ENCODE results near the gene OSTN.

OSTN gene

DNA sequence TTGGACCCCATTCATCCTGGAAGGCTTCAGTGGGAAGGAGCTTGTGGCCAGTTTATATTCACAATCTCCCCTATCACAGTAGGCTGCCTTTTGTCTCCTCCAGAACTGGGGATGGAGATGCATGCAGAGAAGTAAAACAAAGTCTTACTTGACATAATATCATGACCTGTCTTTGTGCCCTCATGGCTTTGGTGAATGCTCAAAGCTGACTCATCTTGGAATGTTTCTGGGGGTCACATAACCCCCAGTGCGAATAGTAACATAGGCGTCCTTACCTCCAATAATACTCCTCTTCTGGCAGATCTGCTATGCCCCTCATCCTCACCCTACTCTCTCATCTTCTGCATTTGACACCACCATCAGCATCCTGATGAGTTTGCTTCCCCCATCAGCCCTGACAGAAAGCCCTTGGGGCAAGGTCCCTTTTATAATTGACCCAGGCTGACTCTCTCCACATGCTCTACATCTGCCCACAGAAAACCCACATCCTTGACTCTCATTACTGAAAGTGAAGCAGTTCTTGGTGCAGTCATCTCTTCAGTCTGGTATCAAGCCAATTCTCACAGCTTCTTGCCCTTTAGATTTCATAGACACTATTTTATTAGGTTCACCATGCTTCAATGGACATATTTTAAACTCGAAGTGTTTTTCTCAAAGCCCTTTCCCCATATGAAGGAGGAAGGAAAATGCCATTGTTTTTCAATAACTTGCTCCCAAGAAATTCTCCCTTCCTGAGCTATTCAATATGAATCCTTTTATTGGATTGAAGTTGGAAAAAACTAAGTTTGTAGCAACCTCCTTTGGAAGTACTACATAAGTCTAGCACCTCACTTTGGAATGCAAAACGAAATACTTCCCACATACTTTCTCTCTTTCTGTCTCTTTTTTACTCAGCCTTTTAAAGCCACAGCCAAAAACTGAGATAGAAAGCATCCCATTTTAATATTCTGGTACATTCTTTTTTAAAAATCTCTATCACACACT lies 36.6 kb downstream of the OSTN start:
- no peak for DNase-seq

DNA sequence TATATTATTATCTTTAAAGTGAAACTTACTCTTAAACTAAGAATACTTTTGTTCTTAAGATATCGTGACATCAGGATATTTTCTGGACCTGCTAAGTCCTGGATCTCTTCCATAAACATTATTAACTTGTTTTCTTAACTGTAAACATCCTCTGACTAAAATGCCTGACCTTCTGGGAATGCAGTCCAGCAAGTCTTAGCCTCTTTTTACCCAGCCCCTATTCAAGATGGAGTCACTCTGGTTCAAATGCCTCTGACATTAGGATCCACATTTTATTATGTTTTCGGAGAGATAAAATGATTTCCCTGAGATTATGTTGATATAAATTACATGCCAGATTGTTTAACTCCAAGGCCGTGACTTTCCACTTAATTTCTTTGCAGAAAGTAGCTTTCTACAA lies 37.6 kb downstream of the OSTN start:
- DNase-seq: no peak

DNA sequence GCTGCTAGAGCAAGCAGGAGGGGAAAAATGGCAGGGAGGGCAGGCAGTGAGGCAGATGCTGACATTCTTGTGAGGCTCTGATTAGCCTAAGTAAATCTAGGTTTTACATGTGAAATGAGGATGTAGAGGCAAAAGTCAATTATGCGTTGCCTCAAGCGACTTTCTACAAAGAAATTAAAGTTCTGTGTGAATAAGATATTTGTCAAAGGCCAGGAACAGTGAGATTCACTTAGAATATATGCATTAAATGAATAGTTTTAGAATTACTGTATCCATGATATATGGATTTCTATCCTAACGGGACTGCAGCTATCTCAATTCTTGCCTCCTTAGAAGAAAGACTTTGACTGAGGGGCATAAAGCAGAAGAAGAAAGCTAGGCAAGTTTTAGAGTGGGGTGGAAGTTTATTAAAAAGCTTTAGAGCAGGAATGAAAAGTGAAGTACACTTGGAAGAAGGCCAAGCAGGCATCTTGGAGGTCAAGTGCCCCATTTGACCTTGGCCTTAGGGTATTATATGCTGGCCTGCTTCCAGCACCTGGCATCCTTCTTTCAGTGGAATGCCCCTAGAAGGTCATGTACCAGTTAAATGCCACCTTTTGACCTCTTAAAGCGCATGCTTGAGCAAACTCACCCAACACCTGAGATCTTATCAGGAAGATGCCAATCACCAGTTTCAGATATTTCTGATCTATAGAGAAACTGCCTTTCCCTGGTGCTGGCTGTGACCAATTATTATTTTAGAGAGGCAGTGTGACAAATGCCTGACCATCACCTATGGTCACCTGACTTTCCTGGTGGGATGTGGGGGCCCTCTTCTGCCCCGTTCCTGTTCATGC lies 38.2 kb downstream of the OSTN start:
- DNase-seq: no peak

DNA sequence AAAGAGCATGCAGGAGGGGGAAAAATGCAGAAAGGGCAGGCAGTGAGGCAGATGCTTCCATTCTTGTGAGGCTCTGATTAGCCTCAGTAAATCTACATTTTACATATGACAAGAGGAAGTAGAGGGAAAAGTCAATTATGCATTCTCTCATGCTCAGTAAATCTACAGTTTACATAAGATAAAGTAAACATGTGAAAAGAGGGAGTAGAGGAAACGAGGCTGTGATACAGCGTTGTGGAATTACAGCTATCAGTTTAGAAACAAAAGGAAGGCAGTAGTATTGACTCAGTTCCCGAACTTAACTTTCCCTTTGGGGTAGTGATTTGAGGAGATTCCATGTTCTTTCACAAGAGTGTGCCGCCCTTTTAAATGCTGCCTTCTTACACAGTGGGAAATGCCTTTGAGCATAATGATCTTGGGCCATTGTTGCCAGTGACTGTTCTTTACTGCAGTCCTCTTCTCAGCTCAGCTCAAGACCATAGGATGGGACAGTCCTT lies 39.3 kb downstream of the OSTN start:
- no peak for DNase-seq

DNA sequence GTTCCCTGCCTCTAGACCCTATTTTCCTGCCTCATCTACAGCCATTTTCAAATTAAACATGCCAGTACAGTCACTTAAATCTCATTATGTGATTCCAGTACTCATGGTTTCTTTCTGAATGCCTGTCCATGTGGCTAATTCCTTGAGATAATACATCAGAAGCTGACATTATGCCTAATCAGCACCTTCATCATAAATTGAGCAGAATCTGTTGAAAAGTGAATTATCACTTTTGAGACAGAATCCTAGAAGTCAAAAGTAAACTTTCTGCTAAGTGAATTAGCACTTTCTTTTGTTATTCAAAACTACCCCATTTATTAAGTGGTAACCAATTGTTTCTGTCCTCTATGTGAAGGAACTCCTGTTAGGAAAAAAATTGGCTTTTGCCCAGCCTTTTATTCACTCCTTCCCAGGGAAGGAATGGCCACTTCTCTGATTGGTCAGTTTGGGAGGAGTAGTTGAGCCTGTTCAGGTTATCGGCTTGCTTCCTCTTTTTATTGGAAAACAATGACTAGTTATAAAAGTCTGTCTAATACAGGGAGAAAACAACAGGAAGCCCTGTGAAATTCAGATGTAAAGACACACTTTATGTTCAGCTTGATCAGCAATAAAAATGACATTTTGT lies 40.5 kb downstream of the OSTN start:
- DNase-seq: no peak

DNA sequence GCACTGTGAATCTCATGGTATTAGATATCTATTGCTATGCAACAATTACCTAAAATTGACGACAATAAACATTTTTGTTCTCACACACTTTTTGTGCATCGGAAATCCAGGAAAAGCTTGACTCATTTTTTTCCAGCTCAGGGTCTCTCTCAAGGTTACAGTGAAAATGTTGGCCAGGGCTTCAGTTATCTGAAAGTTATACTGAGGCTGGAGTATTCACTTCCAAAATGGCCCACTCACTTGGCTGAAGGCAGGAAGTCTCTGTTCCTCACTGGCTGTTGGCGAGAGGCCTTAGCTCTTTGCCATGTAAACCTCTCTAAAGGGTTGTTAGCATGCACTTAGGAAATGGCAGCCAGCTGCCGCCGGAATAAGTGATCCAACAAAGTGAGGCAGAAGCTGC lies 41.4 kb downstream of the OSTN start:
- DNase-seq: no peak

DNA sequence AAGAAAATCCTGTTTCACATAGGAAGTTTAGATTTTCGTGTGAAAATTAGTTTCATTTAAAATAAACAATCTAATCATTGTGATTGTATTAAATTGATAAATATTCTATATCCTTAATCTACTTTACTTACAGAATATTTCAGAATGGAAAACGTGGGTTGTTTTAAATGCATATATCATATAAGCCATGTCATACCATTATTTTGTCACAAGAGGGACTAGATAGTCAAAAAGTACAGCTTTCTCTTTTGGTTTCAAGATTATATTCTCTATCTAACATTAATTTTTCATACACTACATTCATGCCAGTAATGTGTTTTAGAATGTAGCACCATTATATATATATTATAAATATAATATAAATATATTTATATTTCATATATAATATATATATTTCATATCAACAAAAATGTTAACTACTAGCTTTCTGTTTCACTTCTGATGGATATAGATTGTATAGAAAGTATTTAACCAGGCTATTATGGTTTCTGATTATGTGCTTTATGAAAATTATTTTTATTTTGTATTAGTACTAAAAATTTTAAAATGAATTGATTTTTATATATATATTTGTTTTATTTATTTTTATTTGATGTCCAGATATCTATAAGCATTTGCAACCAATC lies 45.3 kb downstream of the OSTN start:
- DNase-seq: peak; percentile 63

DNA sequence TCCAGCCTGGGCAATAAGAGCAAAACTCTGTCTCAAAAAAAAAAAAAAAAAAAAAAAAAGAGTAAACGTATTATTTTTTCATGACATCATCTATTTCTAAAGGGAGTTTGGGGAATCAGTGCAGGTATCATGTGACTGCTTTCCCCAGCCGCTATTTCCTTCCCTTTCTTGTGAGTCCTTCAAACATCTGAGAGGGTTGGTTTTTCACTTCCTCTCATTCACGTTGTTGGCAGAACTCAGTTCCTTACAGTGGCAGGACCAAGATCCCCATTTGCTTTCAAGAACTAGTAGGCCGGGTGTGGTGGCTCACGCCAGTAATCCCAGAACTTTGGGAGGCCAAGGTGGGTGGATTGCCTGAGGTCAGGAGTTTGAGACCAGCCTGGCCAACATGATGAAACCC lies 47.0 kb downstream of the OSTN start:
- DNase-seq: peak; percentile 94

DNA sequence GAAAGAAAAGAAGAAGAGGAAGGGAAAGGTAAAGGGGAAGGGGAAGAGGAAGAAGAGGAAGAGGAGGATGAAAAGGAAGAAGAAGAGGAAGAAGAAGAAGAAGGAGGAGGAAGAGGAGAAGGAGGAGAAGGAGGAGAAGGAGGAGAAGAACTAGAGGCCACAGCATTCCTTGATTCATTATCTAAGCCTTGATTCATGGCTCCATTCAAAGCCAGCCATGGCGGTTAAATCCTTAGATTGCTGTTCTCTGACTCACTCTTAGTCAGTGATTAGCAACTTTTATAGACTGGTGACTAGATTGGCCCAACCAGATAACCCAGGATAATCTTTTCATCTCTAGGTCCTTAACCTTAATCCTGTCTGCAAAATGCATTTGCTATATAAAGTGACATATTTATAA lies 47.6 kb downstream of the OSTN start:
- no peak for DNase-seq

DNA sequence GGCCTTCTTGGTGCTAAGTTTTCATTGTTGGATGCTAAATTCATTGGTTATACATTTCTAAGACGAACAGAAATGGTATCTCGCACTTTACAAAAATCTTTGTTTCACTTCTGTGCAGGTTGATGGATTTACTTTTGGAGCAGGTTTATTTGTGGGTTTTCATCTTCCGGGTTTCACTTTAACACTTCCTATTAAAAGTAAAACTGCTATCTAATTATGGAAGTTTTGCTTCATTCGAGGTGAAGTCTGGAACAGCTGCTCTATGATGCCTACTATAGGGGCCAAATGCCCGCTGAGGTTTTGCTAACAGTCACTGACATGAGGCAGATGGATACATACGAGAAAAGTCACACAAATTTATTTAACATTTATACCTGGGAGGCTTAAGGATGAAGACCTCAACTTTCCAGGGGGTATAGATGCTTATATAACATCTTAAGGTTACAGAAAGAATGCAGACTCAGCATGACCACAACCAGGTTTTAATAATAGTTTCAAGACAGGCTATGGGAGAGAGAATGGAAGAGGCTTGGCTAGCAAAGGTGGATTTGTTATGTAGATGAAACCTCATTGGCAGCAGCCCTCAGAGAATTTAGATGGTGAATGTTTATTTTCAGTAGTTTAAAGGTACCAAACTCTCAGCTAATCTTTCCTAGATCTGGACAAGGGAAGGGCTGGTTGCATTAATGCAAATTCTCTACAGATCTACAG lies 54.2 kb downstream of the OSTN start:
- no peak for DNase-seq

DNA sequence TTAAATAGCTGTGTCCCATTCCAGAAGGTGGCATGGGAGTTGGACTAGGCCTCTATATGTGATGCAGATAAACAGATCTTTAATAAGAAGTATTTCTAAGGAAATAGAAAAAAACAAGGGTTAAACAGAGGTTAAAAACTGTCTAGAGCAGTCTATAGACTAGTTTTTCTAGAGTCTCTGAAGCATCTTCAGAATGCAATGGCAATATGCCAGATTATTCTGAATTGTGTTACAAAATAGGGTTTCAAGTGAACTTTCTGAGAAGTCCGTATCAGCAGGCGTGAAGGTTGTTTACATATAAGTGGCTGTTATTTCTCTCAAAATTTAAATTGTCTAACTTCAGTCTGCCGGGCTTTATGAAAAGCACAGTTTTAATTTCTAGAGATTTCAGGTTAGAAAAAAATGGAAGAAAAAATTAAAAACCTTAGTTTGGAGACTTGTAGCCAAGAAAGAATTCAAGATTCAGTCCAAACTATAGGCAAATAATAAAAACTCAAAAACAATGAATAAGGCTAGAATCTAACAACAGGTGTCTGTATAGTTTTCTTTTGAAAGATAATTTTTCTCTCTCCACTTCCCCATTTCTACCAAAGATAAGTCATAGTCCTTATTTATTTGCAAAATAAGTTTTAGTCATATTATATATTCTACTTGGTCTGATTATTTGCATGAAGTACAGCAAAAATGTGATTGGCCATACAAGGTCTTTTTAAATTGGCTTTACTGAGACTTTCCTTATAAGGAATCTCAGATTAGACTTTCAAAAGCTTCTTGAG lies 55.2 kb downstream of the OSTN start:
- DNase-seq: no peak

DNA sequence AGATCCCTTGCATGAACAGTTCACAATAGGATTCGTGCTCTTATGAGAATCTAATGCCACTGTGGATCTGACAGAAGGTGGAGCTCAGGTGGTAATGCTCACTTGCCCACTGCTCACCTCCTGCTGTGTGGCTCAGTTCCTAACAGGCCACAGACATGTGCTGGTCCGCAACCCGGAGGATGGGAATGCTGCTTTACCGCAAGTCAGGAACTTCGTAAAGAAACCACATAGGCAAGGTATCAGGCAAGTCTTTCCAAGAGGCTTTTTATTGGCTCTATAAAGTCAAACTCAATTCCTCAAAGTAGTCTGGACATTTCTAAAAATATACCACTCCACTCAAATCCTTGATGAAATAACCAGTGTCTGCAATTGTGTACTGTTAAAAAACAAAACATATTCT lies 56.1 kb downstream of the OSTN start:
- no peak for DNase-seq

DNA sequence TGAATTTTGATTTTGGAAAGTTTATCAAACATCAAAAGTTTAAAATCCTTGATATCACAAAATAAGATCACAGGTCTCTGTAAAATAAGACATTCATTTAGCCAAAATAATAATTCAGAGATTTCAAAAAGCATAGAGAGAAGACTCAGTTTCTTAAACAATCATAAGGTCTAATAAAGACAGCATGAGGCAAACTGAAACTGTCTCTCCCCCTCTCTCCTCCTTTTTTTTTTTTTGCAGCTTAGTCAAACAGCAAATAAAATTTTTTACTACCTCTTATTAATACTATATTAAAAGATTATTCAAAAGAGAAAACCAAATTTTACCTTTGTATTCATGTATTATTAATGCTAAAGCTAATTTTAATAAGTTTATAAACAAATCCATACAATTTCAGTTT lies 57.4 kb downstream of the OSTN start:
- DNase-seq: no peak

DNA sequence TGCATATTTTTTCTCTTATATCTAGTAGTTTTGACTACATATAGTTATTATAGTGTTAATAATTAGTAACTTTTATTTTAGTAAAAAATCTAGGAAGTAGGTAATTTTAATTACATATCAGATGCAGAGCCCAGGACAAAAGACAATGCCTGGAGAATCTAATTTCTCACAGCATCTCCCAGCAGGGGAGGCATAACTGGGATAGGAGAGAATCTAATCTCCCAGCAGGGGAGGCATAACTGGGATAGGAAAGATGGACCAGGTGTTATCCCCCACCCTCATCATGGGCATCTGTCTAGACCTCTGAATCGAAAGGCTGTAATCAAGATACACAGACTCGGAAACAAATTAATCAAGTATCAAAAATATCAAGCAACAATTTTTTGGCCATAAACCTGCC lies 58.2 kb downstream of the OSTN start:
- no peak for DNase-seq

DNA sequence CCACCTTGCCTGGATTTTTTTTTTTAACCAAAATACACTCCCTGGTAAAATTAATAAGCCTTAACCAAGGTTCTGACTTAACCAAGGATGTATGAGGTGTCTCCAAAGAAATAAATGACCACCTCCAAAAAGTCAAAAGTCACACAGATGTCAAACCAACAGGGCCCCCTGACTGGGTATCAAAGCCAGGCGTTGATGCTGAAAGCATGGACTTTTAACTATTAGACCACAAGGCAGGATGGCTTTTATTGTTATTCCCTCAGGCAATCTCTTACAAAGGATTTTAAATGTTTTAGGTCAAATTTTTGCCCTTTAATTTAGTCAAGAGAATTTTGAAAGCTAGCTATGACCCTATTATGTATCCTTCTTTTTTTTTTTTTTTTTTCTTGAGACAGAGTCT lies 60.4 kb downstream of the OSTN start:
- no peak for DNase-seq

DNA sequence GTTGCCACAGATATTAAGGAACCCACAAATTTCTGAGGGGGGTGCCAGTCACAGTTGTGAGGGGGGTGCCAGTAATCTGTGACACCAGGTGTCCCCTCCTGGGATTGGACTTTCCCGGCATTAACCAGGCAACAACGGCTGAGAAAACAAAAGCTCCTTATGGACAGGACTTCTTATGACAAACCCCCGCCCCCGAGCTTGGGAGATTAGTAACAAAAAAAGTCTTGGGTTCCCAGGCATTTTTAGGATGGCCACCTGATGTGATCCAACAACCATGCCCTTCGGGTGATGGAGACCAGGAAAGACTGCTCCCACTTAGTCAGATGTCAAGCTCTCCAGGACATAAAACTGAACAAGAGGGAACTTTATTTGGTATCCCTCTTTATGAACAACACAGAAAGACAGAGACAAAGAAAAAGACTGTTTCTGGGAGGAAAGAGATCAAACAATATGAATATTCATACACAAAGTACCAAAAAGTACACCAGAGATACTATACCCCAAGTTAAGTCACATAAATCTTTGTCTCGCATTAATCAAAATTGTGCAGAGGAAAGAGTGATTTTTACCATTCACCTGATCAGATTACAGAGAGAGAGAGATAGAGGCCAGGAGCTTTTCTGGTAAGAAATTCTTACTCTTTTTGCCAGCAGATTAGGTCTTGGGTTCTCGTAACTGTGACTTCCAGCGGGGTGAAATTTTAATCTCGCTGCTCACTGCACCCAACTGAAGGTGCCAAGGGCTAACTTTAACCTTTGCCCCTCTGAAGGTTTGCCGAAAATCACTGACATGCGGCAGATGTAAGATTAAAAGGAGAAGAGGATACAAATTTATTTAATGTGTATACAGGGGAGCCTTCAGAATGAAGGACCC lies 61.6 kb downstream of the OSTN start:
- DNase-seq: no peak

DNA sequence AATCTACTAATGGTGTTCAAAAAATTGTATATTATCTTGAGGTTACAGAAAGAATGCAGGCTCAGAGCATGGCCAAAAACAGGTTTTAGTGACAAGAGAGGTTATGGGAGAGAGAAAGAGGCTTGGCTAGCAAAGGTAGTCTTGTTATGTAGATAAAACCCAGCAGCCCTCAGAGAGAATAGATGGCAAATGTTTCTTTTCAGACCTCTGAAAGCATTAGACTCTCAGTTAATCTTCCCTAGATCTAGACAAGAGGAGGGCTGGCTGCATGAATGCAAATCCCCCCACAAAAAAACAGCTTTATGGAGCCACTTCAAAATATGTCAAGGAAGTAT lies 62.2 kb downstream of the OSTN start:
- no peak for DNase-seq

DNA sequence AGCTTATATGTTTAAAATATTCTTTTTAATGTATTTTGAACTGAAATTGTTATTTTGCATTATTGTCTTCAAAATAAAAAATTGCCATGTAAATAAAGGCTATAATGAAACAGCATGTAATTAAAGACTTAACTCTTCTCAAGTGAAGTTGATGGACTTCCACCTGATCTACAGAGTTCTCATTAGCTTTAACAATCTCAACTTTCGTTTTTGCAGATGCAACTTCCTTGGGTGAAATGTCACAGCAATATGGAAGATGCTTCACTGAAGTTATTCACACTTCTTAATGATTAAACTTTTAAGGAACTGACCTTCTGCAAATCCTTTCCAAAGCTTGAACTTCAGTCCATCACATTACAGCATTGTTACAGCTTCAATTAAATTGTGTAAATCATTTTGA lies 63.6 kb downstream of the OSTN start:
- DNase-seq: no peak

DNA sequence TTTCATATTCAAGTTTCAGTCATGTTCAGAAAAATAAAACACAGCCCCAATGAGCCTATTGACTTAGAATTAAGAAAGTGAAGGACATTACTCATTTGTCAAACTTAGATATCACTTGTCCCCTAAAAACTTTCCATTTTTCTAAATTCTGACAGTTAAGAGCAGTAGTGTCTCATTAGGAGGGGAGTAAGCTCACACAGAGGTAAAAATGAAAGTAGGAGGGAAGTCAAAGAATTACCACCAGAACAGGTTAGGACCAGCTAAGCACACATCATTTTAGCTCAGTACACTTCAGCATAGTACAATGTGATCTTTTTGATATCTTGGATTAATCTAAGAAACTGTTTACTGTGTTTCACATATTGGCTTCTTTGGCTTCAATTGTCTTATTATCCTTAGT lies 64.3 kb downstream of the OSTN start:
- no peak for DNase-seq

DNA sequence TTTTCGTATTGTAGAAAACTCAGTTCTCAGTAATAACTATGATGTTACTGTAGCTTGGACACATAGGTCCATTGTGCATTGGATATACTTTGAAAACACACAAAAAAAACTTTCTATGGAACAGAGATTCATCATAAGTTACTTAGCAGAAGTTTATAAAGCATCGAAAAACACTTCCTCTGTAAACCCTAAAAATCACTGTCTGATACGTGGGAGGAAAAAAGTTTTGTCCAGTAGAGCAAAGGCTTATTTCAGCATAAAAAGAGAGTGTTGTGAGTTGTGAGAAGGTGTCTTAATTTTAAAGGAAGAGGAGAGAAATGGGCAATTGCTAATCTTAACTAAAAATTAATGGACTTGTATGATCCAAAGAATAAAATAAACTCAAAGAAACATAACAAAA lies 64.8 kb downstream of the OSTN start:
- no peak for DNase-seq

DNA sequence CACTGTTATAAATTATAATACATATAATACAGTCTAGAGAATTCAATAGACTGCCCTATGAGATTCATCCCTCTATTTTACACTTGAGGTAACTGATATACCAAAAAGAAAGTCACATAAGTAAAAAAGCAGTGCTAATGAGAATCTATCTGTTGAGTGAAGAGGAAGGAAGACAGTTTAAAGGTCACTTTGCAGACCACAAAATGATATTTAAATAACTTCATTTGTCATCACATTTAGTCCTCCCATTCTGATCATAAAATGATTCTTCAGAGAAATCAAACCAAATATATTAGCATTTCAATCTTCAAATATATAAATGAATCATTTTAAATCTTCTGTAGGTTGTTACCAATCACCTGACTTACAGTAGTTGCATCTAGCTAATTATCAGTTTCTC lies 69.7 kb downstream of the OSTN start:
- no peak for DNase-seq
